BJ (cell line): ENCODE measurements around the gene ZNF440. TPM values are rescaled to one million over a fixed set of nuclear protein-coding genes. Genes with fewer than 3 reads are reported as not detected.

ENCODE experiments used
- CTCF ChIA-PET: fragments of 350-600 bp; formaldehyde crosslinking; extraction: SDS; loops from one replicate; lab custom pipeline; 2021; ENCODE audit warnings: antibody characterized with exemption, inconsistent platforms; lab: Yijun Ruan, JAX
- POLR2A ChIA-PET: fragments of 300-600 bp; sonication (Branson Sonifier 250); formaldehyde crosslinking; extraction: SDS; loops from one replicate; lab custom pipeline; 2021; ENCODE audit warnings: antibody characterized with exemption; lab: Charles Lee
- DNase-seq: peaks from one replicate; pipeline ENCODE4 v3.0.0-alpha.2; 2011; ENCODE audit warnings: low read depth
- H3K27me3 ChIP-seq: 2 replicates; pipeline ENCODE4 v1.6.0; 2011; ENCODE audit warnings: low read length; ENCODE audit not compliant: control insufficient read depth, insufficient read depth
- H3K36me3 ChIP-seq: 2 replicates; pipeline ENCODE4 v1.5.1; 2011; ENCODE audit warnings: low read length; ENCODE audit not compliant: control insufficient read depth, insufficient read depth
- H3K4me3 ChIP-seq: 2 replicates; pipeline ENCODE4 v1.5.1; 2011; ENCODE audit warnings: low read depth, mild to moderate bottlenecking, control low read depth, low read length
- polyA plus RNA-seq: library from polyadenylated mRNA; depleted of rRNA; stranded (reverse); fragments of >200 nt; gene quantifications from 2 replicates; pipeline ENCODE4 v1.2.3, GENCODE V29; 2011
- TF ChIP-seq, protein P1 (sequence below): IDR thresholded peaks from 2 replicates; pipeline ENCODE4 v1.5.1; 2011; ENCODE audit warnings: low read depth, mild to moderate bottlenecking, control low read depth, inconsistent platforms, low read length, moderate library complexity; ENCODE audit not compliant: insufficient read depth

Gene ZNF440
- polyA plus RNA-seq, 1 experiment, result 2.0 TPM

DNA sequence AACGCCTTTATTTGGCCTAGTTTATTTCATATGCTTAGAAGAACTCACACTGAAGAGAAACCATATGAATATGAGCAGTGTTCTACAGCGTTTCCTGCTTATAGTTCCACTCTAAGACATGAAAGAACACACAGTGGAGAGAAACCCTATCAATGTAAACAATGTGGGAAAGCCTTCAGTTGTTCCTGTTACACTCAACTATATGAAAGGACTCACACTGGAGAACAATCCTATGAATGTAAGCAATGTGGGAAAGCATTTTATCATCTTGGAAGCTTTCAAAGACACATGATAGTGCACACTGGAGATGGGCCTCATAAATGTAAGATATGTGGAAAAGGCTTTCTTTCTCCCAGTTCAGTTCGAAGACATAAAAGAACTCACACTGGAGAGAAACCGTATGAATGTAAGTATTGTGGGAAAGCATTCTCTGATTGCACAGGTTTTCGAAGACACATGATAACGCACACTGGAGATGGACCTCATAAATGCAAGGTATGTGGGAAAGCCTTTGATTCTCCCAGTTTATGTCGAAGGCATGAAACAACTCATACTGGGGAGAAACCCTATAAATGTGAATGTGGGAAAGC lies 33.5 kb upstream of the ZNF440 start:
- peaks cover 19% of the 10 kb centered on the region for H3K36me3 ChIP-seq
- TF ChIP-seq, protein P1, sequence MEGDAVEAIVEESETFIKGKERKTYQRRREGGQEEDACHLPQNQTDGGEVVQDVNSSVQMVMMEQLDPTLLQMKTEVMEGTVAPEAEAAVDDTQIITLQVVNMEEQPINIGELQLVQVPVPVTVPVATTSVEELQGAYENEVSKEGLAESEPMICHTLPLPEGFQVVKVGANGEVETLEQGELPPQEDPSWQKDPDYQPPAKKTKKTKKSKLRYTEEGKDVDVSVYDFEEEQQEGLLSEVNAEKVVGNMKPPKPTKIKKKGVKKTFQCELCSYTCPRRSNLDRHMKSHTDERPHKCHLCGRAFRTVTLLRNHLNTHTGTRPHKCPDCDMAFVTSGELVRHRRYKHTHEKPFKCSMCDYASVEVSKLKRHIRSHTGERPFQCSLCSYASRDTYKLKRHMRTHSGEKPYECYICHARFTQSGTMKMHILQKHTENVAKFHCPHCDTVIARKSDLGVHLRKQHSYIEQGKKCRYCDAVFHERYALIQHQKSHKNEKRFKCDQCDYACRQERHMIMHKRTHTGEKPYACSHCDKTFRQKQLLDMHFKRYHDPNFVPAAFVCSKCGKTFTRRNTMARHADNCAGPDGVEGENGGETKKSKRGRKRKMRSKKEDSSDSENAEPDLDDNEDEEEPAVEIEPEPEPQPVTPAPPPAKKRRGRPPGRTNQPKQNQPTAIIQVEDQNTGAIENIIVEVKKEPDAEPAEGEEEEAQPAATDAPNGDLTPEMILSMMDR, result no peak
- ChIA-PET CTCF (no interaction called here), POLR2A (no interaction called here)
- DNase-seq, result no peak
- H3K4me3 ChIP-seq, result no peak overlapping the region
- H3K27me3 ChIP-seq, result no peaks in the 10 kb centered on the region

DNA sequence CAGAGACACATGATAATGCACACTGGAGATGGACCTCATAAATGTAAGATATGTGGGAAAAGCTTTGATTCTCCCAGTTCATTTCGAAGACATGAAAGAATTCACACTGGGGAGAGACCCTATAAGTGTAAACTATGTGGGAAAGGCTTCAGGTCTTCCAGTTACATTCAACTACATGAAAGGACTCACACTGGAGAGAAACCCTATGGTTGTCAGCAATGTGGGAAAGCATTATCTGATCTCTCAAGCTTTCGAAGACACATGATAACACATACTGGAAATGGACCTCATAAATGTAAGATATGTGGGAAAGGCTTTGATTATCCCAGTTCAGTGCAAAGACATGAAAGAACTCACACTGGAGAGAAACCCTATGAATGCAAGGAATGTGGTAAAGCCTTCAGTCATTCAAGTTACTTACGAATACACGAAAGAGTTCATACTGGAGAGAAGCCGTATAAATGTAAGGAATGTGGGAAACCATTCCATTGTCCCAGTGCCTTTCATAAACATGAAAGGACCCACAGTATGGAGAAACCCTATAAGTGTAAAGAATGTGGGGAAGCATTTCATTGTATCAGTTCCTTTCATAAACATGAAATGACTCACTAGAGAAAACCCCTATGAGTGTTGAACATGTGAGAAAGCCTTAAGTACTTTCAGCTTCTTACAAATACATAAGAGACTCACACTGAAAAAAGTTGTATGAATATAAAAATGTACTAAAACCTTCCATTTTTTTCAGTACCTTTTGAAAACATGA lies 32.6 kb upstream of the ZNF440 start:
- POLR2A ChIA-PET, result no interaction called here
- no peak overlapping the region for H3K4me3 ChIP-seq
- CTCF ChIA-PET, result interaction anchor here (1.8 kb wide), 1 partner anchor 16 kb away, joined by 6 read pairs; the partner anchor contains the start of gene ZNF491
- no peak for DNase-seq
- TF ChIP-seq, protein P1, result no peak
- H3K36me3 ChIP-seq, result peaks cover 19% of the 10 kb centered on the region
- no peaks in the 10 kb centered on the region for H3K27me3 ChIP-seq

DNA sequence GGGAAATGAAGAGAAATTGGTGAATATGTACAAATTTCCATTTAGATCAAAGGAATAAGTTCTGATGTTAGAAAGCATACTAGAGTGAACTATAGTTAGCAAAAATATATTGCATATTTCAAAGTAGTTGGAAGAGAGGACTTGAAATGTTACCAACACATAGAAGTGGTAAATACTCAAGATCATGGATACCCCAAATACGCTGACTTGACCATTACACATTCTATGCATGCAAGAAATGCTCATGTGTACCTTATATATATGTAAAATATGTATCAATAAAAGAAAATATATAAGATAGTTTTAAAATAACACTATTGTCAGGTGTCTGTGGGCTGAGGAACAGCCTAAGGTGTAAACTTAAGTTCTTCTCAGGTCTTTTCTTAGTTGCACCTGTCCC lies 30.3 kb upstream of the ZNF440 start:
- H3K27me3 ChIP-seq, result no peaks in the 10 kb centered on the region
- CTCF ChIA-PET, result interaction anchor here (1.0 kb wide), 2 partner anchors 14 to 28 kb away, joined by 3 to 7 read pairs; no protein-coding TSS in a partner anchor
- POLR2A ChIA-PET, result no interaction called here
- no peak for DNase-seq
- no peak overlapping the region for H3K4me3 ChIP-seq
- peaks cover 18% of the 10 kb centered on the region for H3K36me3 ChIP-seq
- TF ChIP-seq, protein P1, result no peak

DNA sequence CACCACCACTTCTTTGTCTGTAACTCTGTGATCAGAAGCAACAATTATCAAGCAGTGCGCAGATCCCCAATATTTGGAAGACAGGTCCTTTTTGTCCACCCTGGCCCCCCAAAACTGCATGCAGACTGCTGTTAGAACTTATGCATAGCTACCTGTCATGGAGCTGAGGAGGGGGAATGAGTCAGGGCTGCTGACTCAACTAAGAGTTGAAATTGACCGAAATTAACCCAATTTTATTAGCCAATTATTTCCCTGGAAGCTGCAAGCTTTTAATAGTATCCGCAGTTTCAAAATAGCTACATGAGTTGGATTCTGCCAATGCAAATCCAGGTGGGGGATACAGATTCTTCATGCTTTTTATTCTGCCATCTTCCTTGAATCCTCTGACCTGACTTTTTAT lies 29.7 kb upstream of the ZNF440 start:
- no peak overlapping the region for H3K4me3 ChIP-seq
- H3K27me3 ChIP-seq, result no peaks in the 10 kb centered on the region
- ChIA-PET CTCF (interaction anchor here (1.0 kb wide), 2 partner anchors 13 to 28 kb away, joined by 3 to 7 read pairs; no protein-coding TSS in a partner anchor), POLR2A (no interaction called here)
- H3K36me3 ChIP-seq, result peaks cover 15% of the 10 kb centered on the region
- TF ChIP-seq, protein P1, result no peak
- no peak for DNase-seq

DNA sequence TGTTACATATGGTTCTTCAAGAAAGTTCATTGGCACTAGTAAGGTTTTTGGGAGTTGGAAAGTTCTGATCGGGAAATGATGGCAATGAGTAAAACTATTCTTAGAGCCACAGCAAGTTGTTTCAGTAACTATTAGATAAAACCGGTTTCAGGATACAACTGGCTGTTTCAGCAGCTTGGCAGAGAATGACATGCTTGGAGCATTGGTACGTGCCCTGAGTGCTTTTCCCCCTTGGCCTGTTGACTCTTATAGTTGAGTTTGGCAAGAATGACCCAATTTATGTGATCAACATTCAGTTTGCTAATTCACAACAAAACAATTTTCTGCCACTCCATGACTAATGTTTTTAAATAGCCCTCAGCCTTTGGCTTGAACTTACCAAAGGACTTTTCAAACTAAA lies 26.5 kb upstream of the ZNF440 start:
- Histone ChIP-seq H3K4me3 (no peak overlapping the region), H3K27me3 (no peaks in the 10 kb centered on the region), H3K36me3 (0 out of 2 replicates have a peak, but pooled peaks cover 1% of the 10 kb centered on the region)
- no peak for DNase-seq
- ChIA-PET CTCF (no interaction called here), POLR2A (no interaction called here)
- TF ChIP-seq, protein P1, result no peak
